H1 (cell line): ENCODE results near the gene FCN3. TPM values are rescaled to one million over a fixed set of nuclear protein-coding genes. Genes with fewer than 3 reads are reported as not detected.

ENCODE experiments used
- CTCF ChIA-PET: fragments of 300-600 bp; sonication (Branson Sonifier 250); formaldehyde crosslinking; loops from one replicate; lab custom pipeline; 2021; ENCODE audit not compliant: partially characterized antibody; lab: Charles Lee
- POLR2A ChIA-PET: fragments of 300-600 bp; sonication (Branson Sonifier 250); formaldehyde crosslinking; loops from one replicate; lab custom pipeline; 2021; ENCODE audit warnings: inconsistent platforms; ENCODE audit not compliant: partially characterized antibody; lab: Charles Lee
- DNase-seq, 2 experiments: peaks; one replicate each; pipeline versions ENCODE4 v3.0.0 to v3.0.0-alpha.2; 2010 to 2022; ENCODE audit warnings: low spot score in 2 of 2, low read depth in 1 of 2, mixed read lengths in 1 of 2
- FAIRE-seq: peaks from 2 replicates; lab custom pipeline; 2011; peaks lifted over from hg19 to GRCh38; lab: Jason Lieb, UNC
- H2AFZ ChIP-seq: 2 replicates; pipeline ENCODE4 v1.8.1; 2012; ENCODE audit warnings: low read length, inconsistent platforms
- H2AK5ac ChIP-seq: 2 replicates; pipeline ENCODE4 v1.6.1; 2013; ENCODE audit warnings: low read depth, low read length
- H2BK120ac ChIP-seq: replicated peaks from 2 replicates; pipeline ENCODE3; 2013; ENCODE audit warnings: low read depth, low read length, inconsistent platforms
- H2BK12ac ChIP-seq: 2 replicates; pipeline ENCODE4 v1.6.1; 2013; ENCODE audit warnings: low read depth, low read length
- H2BK15ac ChIP-seq: 2 replicates; pipeline ENCODE4 v1.6.1; 2013; ENCODE audit warnings: low read length
- H2BK20ac ChIP-seq: 2 replicates; pipeline ENCODE4 v1.6.1; 2013; ENCODE audit warnings: low read length
- H2BK5ac ChIP-seq: 2 replicates; pipeline ENCODE4 v1.6.1; 2013; ENCODE audit warnings: low read depth, low read length
- H3K14ac ChIP-seq: 2 replicates; pipeline ENCODE4 v1.6.1; 2013; ENCODE audit warnings: inconsistent platforms; ENCODE audit not compliant: insufficient read length
- H3K18ac ChIP-seq: 2 replicates; pipeline ENCODE4 v1.6.1; 2013; ENCODE audit warnings: low read length; ENCODE audit errors: extremely low read depth
- H3K23ac ChIP-seq: 2 replicates; pipeline ENCODE4 v1.6.1; 2013; ENCODE audit warnings: inconsistent platforms; ENCODE audit not compliant: insufficient read length
- H3K23me2 ChIP-seq: 2 replicates; pipeline ENCODE4 v1.6.1; 2013; ENCODE audit warnings: low read depth, low read length
- H3K27ac ChIP-seq: 2 replicates; pipeline ENCODE4 v1.6.1; 2011; ENCODE audit warnings: low read depth, low read length, inconsistent platforms
- H3K27me3 ChIP-seq, 4 experiments: replicated peaks in 1 of 4; 1 replicate in 1 of 4; 2 replicates in 3 of 4; pipeline versions ENCODE4 v1.6.1 to v1.8.1; 2011 to 2013; ENCODE audit warnings: low read length in 3 of 4, mild to moderate bottlenecking in 3 of 4, inconsistent platforms in 2 of 4, mixed read lengths in 2 of 4, moderate library complexity in 1 of 4; ENCODE audit not compliant: control insufficient read depth in 3 of 4, insufficient read depth in 3 of 4; ENCODE audit errors: extremely low read depth in 1 of 4
- H3K36me3 ChIP-seq, 4 experiments: 2 replicates each; pipeline versions ENCODE4 v1.6.1 to v1.8.1; 2011 to 2013; ENCODE audit warnings: mild to moderate bottlenecking in 4 of 4, low read length in 3 of 4, moderate library complexity in 2 of 4, control low read depth in 1 of 4, inconsistent platforms in 1 of 4; ENCODE audit not compliant: insufficient read depth in 4 of 4, control insufficient read depth in 2 of 4
- H3K4ac ChIP-seq: replicated peaks from 2 replicates; pipeline ENCODE3; 2013; ENCODE audit warnings: low read length, low read depth, mixed read lengths, inconsistent platforms; ENCODE audit not compliant: insufficient read length
- H3K4me1 ChIP-seq, 4 experiments: replicated peaks in 1 of 4; 1 replicate in 1 of 4; 2 replicates in 3 of 4; pipeline versions ENCODE4 v1.6.1 to v1.8.1; 2011 to 2013; ENCODE audit warnings: low read length in 3 of 4, inconsistent platforms in 2 of 4, mixed read lengths in 1 of 4; ENCODE audit not compliant: insufficient read depth in 4 of 4, control insufficient read depth in 3 of 4
- H3K4me2 ChIP-seq, 2 experiments: 2 replicates each; pipeline versions ENCODE4 v1.6.1 to v1.8.1; 2011 to 2013; ENCODE audit warnings: low read depth in 2 of 2, low read length in 2 of 2, control low read depth in 1 of 2, inconsistent platforms in 1 of 2, mild to moderate bottlenecking in 1 of 2; ENCODE audit not compliant: insufficient read depth in 1 of 2
- H3K4me3 ChIP-seq, 4 experiments: fragments of 200-600, 300-600 bp in 1 of 4; sonication (generic), shearing (Covaris generic), sonication (Bioruptor Twin) in 1 of 4; 2 replicates each; pipeline versions ENCODE4 v1.5.1 to v1.8.1; 2011 to 2016; ENCODE audit warnings: low read length in 4 of 4, low read depth in 3 of 4, control low read depth in 2 of 4, inconsistent platforms in 2 of 4, mild to moderate bottlenecking in 2 of 4, mixed read lengths in 1 of 4, moderate library complexity in 1 of 4; ENCODE audit not compliant: insufficient read depth in 2 of 4; ENCODE audit errors: extremely low read depth in 1 of 4
- H3K56ac ChIP-seq: replicated peaks from 2 replicates; pipeline ENCODE3; 2013; ENCODE audit warnings: low read depth, mild to moderate bottlenecking, mixed read lengths, low read length, inconsistent platforms; ENCODE audit not compliant: insufficient read length
- H3K79me1 ChIP-seq: 2 replicates; pipeline ENCODE4 v1.6.1; 2013; ENCODE audit warnings: low read depth, low read length, control low read depth
- H3K79me2 ChIP-seq, 2 experiments: 2 replicates each; pipeline versions ENCODE4 v1.6.1 to v1.8.1; 2012 to 2013; ENCODE audit warnings: low read length in 2 of 2, mild to moderate bottlenecking in 2 of 2, inconsistent platforms in 1 of 2; ENCODE audit not compliant: insufficient read depth in 2 of 2, control insufficient read depth in 1 of 2
- H3K9ac ChIP-seq, 4 experiments: replicated peaks in 1 of 4; 1 replicate in 1 of 4; 2 replicates in 3 of 4; pipeline versions ENCODE4 v1.6.1 to v1.8.1; 2011 to 2013; ENCODE audit warnings: low read depth in 3 of 4, low read length in 3 of 4, control low read depth in 2 of 4, mild to moderate bottlenecking in 2 of 4, moderate library complexity in 2 of 4, inconsistent platforms in 1 of 4; ENCODE audit errors: extremely low read depth in 1 of 4
- H3K9me3 ChIP-seq, 2 experiments: 2 replicates each; pipeline versions ENCODE4 v1.6.1 to v1.8.1; 2012 to 2013; ENCODE audit warnings: mild to moderate bottlenecking in 2 of 2, moderate library complexity in 2 of 2, control low read depth in 1 of 2, inconsistent platforms in 1 of 2, low read depth in 1 of 2, low read length in 1 of 2, mixed read lengths in 1 of 2; ENCODE audit not compliant: insufficient read depth in 2 of 2
- H4K20me1 ChIP-seq, 2 experiments: replicated peaks in 1 of 2; 2 replicates each; pipeline versions ENCODE3 to v1.8.1; 2011 to 2013; ENCODE audit warnings: inconsistent platforms in 2 of 2, low read length in 2 of 2, mild to moderate bottlenecking in 1 of 2; ENCODE audit not compliant: insufficient read depth in 2 of 2, control insufficient read depth in 1 of 2
- H4K5ac ChIP-seq: 2 replicates; pipeline ENCODE4 v1.6.1; 2013; ENCODE audit warnings: low read length, low read depth, mixed read lengths, inconsistent platforms; ENCODE audit not compliant: insufficient read length
- H4K8ac ChIP-seq: 2 replicates; pipeline ENCODE4 v1.8.0; 2013; ENCODE audit warnings: mild to moderate bottlenecking, moderate library complexity, low read length, inconsistent platforms; ENCODE audit not compliant: insufficient read depth; ENCODE audit errors: extremely low read depth
- H4K91ac ChIP-seq: replicated peaks from 2 replicates; pipeline ENCODE3; 2013; ENCODE audit warnings: low read length, mixed read lengths, inconsistent platforms; ENCODE audit not compliant: insufficient read length
- ATF2 ChIP-seq: IDR thresholded peaks from 2 replicates; pipeline ENCODE4 v1.6.1; 2012; ENCODE audit warnings: low read length, inconsistent platforms
- GTF2F1 ChIP-seq: IDR thresholded peaks from 2 replicates; pipeline ENCODE4 v1.6.1; 2012; ENCODE audit warnings: low read depth, low read length, improper control_type of control experiment, borderline replicate concordance
- JUN ChIP-seq: IDR thresholded peaks from 2 replicates; pipeline ENCODE4 v1.6.1; 2011; ENCODE audit warnings: low read depth, mild to moderate bottlenecking, improper control_type of control experiment, low read length
- KDM5A ChIP-seq: fragments of 200-600 bp; IDR thresholded peaks from 2 replicates; pipeline ENCODE4 v1.7.1; 2012; ENCODE audit warnings: mild to moderate bottlenecking, low read length, inconsistent platforms, mixed read lengths
- POLR2AphosphoS5 ChIP-seq: IDR thresholded peaks from 2 replicates; pipeline ENCODE4 v1.6.1; 2011; ENCODE audit warnings: low read depth, low read length
- RBBP5 ChIP-seq: IDR thresholded peaks from 2 replicates; pipeline ENCODE4 v1.7.1; 2012; ENCODE audit warnings: low read depth, mild to moderate bottlenecking, inconsistent platforms, low read length, moderate library complexity, borderline replicate concordance
- TAF1 ChIP-seq: IDR thresholded peaks from 2 replicates; pipeline ENCODE4 v1.6.1; 2011; ENCODE audit warnings: mild to moderate bottlenecking, low read depth, low read length
- TAF7 ChIP-seq: optimal IDR thresholded peaks from 2 replicates; pipeline ENCODE3; 2011; ENCODE audit warnings: low read depth, mild to moderate bottlenecking, inconsistent platforms, low read length, moderate library complexity, borderline replicate concordance
- whole genome bisulfite sequencing, 2 experiments: shearing (Covaris generic) in 1 of 2; methylation state at CpG; one replicate each; pipeline versions ENCODE4 v1.1.6 to v1.1.7; 2013 to 2015; ENCODE audit warnings: low lambda C conversion rate in 2 of 2, mixed read lengths in 2 of 2, inconsistent platforms in 1 of 2, low coverage in 1 of 2, missing lambda C conversion rate in 1 of 2; ENCODE audit not compliant: insufficient replicate concordance in 2 of 2, insufficient coverage in 1 of 2, insufficient read length in 1 of 2; ENCODE audit errors: extremely low coverage in 1 of 2, missing lambda C conversion rate in 1 of 2; 5-methylcytosine and 5-hydroxymethylcytosine counted together
- polyA plus RNA-seq, 7 experiments: library from polyadenylated mRNA; depleted of rRNA in 3 of 7; stranded (reverse) in 5 of 7; unstranded in 2 of 7; fragments of >200 nt in 5 of 7; fragments of 200-250 nt in 2 of 7; gene quantifications; 1 replicate in 5 of 7; 2 replicates in 1 of 7; 4 replicates in 1 of 7; pipeline versions ENCODE4 v1.2.1 to v1.2.3, GENCODE V29; 2011 to 2013; ENCODE audit warnings: missing spikeins in 2 of 7, mixed read lengths in 2 of 7
- total RNA-seq: library from RNA; stranded (reverse); fragmentation: NEBNext Ultra II Directional; extraction: Animal tissue kit (Norgen Biotek cat#: 25700); gene quantifications from 2 replicates; pipeline ENCODE4 v1.2.1, GENCODE V29; 2021

Gene FCN3
- total and polyA plus RNA-seq, 2 of the 8 experiments (the other 6 are each of a cell fraction or from before 2014, with no cell fraction given), result 0.30 to 0.57 TPM

- Histone ChIP-seq H3K4me2 (peak overlapping the region; percentile 77 to 83), H4K8ac (peak overlapping the region; percentile 57), H4K5ac (no peak overlapping the region), H3K4ac (peak overlapping the region; percentile 92), H2AFZ (no peak overlapping the region; the same call in 1 of the 2 replicates), H3K79me2 (peaks cover 0 to 4% of the 10 kb centered on the region in 2 experiments; a peak in 1 of 4 replicates), H3K56ac (no peak overlapping the region), H2AK5ac (peak overlapping the region; percentile 10; the same call in 1 of the 2 replicates), H2BK15ac (no peak overlapping the region), H3K9me3 (no peaks in the 10 kb centered on the region), H3K18ac (peak overlapping the region; percentile 34), H2BK12ac (peak overlapping the region; percentile 80; the same call in 1 of the 2 replicates), H3K23ac (no peak overlapping the region), H4K91ac (peak overlapping the region; percentile 87), H3K27me3 (peaks cover 0 to 8% (median 6%) of the 10 kb centered on the region in 4 experiments; a peak in 5 of 7 replicates), H3K14ac (no peak overlapping the region), H2BK120ac (no peak overlapping the region), H3K23me2 (peaks cover 23% of the 10 kb centered on the region), H3K9ac (peak overlapping the region in 2 of 4 experiments; percentile 13 to 29; a peak in 2 of 7 replicates), H3K79me1 (no peaks in the 10 kb centered on the region), H3K27ac (no peak overlapping the region), H4K20me1 (peaks cover 0 to 6% of the 10 kb centered on the region in 2 experiments), H2BK5ac (0 out of 2 replicates have a peak overlapping the region, but pooled peaks have one; percentile 67), H3K36me3 (0 out of 8 replicates have a peak, but pooled peaks cover 0 to 3% (median 0%) of the 10 kb centered on the region in 4 experiments), H3K4me1 (peaks cover 0 to 20% (median 8%) of the 10 kb centered on the region in 4 experiments; a peak in 6 of 7 replicates), H3K4me3 (peak overlapping the region; percentile 47 to 63 (median 51)), H2BK20ac (peak overlapping the region; percentile 61; the same call in 1 of the 2 replicates)
- POLR2A ChIA-PET, result interaction anchor here (0.7 to 10.9 kb wide), 23 partner anchors 10 to 356 kb away, joined by 3 to 101 read pairs (median 5); partner anchors contain the start of genes MAP3K6, SYTL1, TMEM222 and TRNP1
- CTCF ChIA-PET, result interaction anchor here (0.9 to 28.8 kb wide), 14 partner anchors 7 to 313 kb away, joined by 3 to 625 read pairs (median 9); partner anchors contain the start of genes CD164L2, FCN3, GPR3 and MAP3K6
- peak in 1 of 2 experiments; percentile 83 for DNase-seq
- no peak for FAIRE-seq
- 11% methylated on average over 71 of the region's 84 CpGs; no CpG with 5 or more reads in 1 of the 2 experiments for WGBS, 2 experiments
- TF ChIP-seq KDM5A (no peak), GTF2F1 (no peak), RBBP5 (no peak), ATF2 (no peak), POLR2AphosphoS5 (no peak), TAF7 (no peak), JUN (no peak), TAF1 (peak; percentile 29; the same call in 1 of the 2 replicates)
Observed at GRCh38 chr1:27349784-27350662, 24.6 kb downstream of the FCN3 start.
